ENCODE data around the gene SLIT1.

The SLIT1 gene

DNA sequence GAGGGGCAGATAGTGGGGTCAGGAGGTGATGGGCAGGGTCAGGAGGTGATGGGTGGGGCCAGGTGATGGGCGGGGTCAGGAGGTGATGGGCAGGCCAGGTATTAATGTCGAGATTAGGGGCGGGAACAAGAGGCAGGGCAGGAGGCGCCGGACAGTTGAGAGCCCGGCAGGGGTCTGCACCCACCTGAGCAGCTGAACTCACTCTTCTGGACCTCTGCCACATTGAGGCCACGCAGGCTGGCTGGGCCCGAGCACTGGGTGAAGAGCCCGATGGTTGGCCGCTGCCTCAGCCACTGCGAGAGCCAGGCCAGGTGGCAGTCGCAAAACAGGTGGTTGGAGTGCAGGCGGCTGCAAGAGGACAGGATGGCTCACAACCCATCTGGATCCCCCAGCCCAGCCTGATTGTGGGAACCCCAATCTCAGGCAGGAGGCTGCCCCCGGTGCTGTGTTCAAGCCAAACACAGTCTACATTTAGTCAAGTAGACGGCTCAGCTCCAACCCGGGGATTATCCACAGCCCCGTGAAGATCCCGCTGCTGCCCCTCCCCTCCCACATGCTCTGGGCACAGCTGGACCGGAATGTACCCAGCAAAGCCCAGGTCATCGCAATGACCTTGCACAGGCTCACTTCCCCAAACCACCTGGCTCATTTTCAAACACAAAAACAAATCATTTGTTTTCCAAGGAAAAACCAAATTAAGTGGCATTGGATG is 122.3 kb downstream of the SLIT1 start:
- DNase-seq (ENCODE audit: low read depth) = no peak

GRCh38 chr10:97062456-97062855 is 123.3 kb downstream of the SLIT1 start:
- DNase-seq (ENCODE audit: low read depth) = no peak

- DNase-seq (ENCODE audit: low read depth) = no peak
Observed at GRCh38 chr10:97062046-97062445, 123.7 kb downstream of the SLIT1 start.

GRCh38 chr10:97061423-97061822 is 124.3 kb downstream of the SLIT1 start:
- no peak for DNase-seq (ENCODE audit: low read depth)

GRCh38 chr10:97060441-97061084 is 125.2 kb downstream of the SLIT1 start:
- DNase-seq (ENCODE audit: low read depth) = no peak

GRCh38 chr10:97059872-97060205 is 125.9 kb downstream of the SLIT1 start:
- DNase-seq (ENCODE audit: low read depth) = no peak

GRCh38 chr10:97059006-97059871 is 126.5 kb downstream of the SLIT1 start:
- no peak for DNase-seq (ENCODE audit: low read depth)

GRCh38 chr10:97058521-97058920 is 127.2 kb downstream of the SLIT1 start:
- DNase-seq (ENCODE audit: low read depth) = no peak

DNA sequence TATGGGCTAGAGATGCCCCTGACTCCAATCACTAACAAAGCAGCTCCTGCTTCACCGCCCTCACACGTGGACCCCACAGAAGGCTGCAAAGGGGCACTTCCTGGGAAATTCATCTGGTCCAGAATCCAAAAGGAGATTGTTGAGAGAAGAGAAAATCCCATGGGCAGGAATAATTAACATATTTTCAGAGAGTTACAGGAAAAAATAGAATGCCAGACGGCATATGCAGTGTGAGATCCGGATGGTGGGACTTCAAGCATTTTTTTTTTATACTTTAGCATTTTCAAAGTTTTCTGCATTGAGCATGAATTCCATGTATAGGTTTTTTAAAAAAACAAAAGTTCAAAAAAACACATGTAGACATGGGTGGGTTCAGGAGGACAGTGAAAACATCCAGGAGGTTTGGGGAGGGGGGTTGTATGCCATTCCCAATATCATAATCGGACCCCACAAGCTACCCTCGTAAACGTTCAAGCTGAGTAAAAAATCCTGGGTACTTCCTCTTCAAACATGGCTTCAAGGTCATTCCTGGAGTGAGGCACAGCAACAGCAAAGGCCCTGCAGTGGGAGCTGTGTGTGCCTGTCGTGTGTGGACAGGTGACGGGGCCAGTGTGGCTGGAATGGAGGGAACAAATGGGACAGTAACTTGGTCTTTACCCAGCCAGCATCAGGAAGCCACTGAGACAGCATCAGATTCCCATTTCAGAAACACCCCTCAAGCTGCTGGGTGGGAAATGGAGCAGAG is 128.1 kb downstream of the SLIT1 start:
- DNase-seq (ENCODE audit: low read depth) = no peak

DNA sequence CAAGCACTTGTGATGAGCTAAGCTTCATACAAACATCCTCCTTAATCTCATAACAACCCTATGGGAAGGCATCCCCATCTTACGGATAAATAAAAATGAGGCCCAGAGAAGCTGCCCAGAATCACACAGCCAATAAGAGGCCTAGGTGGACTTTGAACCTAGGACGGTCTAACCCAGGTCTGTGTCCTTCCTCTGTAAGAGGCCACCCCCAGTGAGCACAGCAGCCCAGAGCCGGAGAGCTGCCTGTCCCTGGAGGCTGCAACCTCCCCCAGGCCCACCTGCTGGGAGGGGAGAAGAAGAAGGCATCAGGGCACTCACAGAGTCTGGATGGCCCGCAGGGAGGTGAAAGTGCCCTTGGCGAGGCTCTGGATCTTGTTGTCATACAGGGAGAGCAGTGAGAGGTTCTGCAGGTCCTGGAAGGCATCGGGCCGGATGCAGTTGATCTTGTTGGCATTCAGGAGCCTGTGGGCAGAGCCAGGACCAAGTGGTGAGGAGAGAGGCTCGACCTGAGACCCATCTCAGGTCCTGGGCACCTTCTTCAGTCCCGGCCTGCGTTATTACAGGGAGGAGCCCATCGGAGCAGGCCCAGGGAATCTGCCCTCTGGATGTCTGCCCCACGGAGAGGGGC is 129.6 kb downstream of the SLIT1 start:
- no peak for DNase-seq (ENCODE audit: low read depth)

- no peak for DNase-seq (ENCODE audit: low read depth)
Observed at GRCh38 chr10:97053276-97053675, 132.5 kb downstream of the SLIT1 start.

DNA sequence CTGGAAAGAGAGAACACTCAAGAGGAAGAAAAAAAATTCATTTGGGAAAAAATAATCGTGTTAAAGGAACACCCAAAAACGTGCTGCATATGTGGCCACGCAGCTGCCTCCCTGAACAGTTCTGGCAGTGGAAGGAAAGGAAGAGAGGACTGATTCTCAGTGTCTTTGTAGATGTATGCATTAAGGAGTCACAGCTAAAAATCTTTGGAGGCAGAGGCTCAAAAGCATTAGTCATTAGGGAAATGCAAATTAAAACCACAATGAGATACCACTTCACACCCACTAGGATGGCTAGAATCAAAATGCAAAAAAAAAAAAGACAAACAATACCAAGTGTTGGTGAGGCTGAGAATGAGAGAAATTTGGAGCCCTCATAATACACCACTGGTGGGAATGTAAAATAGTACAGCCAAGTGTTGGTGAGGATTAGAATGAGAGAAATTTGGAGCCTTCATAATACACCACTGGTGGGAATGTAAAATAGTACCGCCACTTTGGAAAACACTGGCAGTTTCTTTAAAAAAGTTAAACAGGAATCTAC is 134.7 kb downstream of the SLIT1 start:
- no peak for DNase-seq (ENCODE audit: low read depth)

DNA sequence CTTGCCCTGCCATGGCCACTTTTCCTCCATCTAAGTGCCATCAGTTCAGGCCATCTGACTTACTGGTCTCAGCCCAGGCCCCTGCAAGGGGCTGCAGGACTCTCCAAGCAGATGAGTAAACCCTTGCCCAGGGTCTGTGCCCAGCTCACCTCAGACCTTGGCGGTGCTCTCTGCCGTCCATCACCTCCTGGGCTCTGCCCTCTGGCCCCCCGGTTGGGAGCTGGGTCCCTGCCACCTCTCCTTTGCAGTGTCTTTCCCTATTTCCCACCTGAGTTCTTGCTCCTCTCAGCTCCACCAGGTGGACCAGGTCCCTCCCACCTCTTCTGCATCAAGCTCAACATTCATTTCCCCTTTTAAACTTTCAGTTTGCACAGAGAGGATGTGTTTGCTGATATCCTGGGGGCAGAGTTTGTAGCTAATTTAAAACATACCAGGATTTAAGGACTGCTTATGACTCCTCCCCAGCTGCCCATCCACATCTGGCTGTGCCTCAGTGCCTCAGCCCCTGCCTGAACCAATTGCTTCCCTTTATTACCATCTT is 135.5 kb downstream of the SLIT1 start:
- no peak for DNase-seq (ENCODE audit: low read depth)

DNA sequence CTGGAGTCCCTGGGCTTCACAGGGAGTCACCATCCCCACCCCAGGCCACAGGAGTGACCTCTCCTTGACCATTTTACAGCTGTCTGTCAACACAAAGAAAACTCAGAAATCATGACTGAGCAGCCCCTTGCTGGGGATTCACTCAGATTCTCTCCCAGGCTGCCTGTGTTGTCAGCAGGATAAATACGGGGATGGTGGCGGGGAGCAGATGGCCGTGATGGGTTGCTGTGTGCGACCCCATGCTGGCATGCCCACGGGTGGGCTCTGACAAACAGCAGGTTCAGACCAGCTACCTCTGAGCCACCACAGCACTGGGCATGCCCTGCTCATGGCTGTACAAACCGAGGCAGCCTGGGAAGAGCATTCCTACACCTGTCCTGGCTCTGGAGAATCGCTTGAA is 136.1 kb downstream of the SLIT1 start:
- DNase-seq (ENCODE audit: low read depth) = no peak

- no peak for DNase-seq (ENCODE audit: low read depth)
Observed at GRCh38 chr10:97048649-97049427, 136.9 kb downstream of the SLIT1 start.

- no peak for DNase-seq (ENCODE audit: low read depth)
Observed at GRCh38 chr10:97047788-97048187, 138.0 kb downstream of the SLIT1 start.

GRCh38 chr10:97047083-97047736 is 138.5 kb downstream of the SLIT1 start:
- no peak for DNase-seq (ENCODE audit: low read depth)

- no peak for DNase-seq (ENCODE audit: low read depth)
Observed at GRCh38 chr10:97046456-97047082, 139.2 kb downstream of the SLIT1 start.

DNA sequence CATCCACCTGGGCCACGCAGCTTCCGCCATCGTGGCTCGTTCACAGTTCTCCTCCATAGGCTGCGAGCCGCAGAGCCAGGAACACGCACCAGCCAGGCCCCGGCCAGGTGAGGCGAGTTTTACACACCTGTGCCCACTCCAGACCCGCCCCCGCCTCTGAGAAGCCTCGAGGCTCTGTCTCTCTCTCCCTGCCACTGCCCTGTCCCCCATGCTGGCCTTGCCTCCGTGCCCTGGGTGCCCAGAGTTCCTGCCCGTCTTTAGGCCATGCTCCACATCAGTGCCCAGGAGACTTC is 142.2 kb downstream of the SLIT1 start:
- DNase-seq (ENCODE audit: low read depth) = no peak

All from GM04504 (cell line).